T-helper 1 cell treated with Interleukin-12 subunit alpha and Interleukin-12 subunit beta and Interleukin-4 antibody, amounts not matched to agents 30 μg/mL and 1 μg/mL, for 36 hours (primary cell): ENCODE measurements around the gene SYAP1.
"Not testable (repeated sequence)": the region's sequence is repeated elsewhere in the genome, so short reads cannot be mapped to it uniquely, and the experiment has no call there.

Experiments used
- H3K27ac Mint-ChIP-seq: one replicate; pipeline ENCODE4 v1.8.0; 2021; ENCODE audit warnings: mild to moderate bottlenecking, mixed read lengths
- H3K27me3 Mint-ChIP-seq: one replicate; pipeline ENCODE4 v1.8.0; 2021; ENCODE audit warnings: low read depth, mixed read lengths
- H3K36me3 Mint-ChIP-seq: one replicate; pipeline ENCODE4 v1.8.0; 2021; ENCODE audit warnings: low read depth, mixed read lengths
- H3K4me1 Mint-ChIP-seq: one replicate; pipeline ENCODE4 v1.8.0; 2021; ENCODE audit warnings: low read depth, mixed read lengths
- H3K4me3 Mint-ChIP-seq: one replicate; pipeline ENCODE4 v1.8.0; 2021; ENCODE audit warnings: mild to moderate bottlenecking, moderate library complexity, mixed read lengths
- H3K9me3 Mint-ChIP-seq: one replicate; pipeline ENCODE4 v1.8.0; 2021; ENCODE audit warnings: mixed read lengths

SYAP1 gene

GRCh38 chrX:16711893-16712547 lies 7.4 kb upstream of the SYAP1 start:
- peaks cover 2% of the 10 kb centered on the region for H3K36me3 Mint-ChIP-seq
- H3K27ac Mint-ChIP-seq, result peak overlapping the region; percentile 63
- peaks cover 8% of the 10 kb centered on the region for H3K4me1 Mint-ChIP-seq
- no peaks in the 10 kb centered on the region for H3K9me3 Mint-ChIP-seq
- no peaks in the 10 kb centered on the region for H3K27me3 Mint-ChIP-seq
- H3K4me3 Mint-ChIP-seq, result peak overlapping the region; percentile 85

GRCh38 chrX:16712548-16713155 lies 6.8 kb upstream of the SYAP1 start, which contains the start of gene CTPS2:
TSS of gene CTPS2 (minus strand) at chrX:16712669. CDS start at chrX:16702902, 9,767 bp downstream.
- Mint-ChIP-seq H3K4me3 (peak within 1 kb of the TSS; percentile 85), H3K9me3 (no peaks in the 10 kb centered on the region), H3K4me1 (peaks cover 8% of the 10 kb centered on the region), H3K27me3 (no peaks in the 10 kb centered on the region), H3K27ac (peak within 1 kb of the TSS; percentile 63), H3K36me3 (peaks cover 2% of the 10 kb centered on the region)

GRCh38 chrX:16714504-16714903 lies 4.9 kb upstream of the SYAP1 start:
- H3K27me3 Mint-ChIP-seq, result no peaks in the 10 kb centered on the region
- peaks cover 2% of the 10 kb centered on the region for H3K36me3 Mint-ChIP-seq
- no peak overlapping the region for H3K27ac Mint-ChIP-seq
- no peak overlapping the region for H3K4me3 Mint-ChIP-seq
- no peaks in the 10 kb centered on the region for H3K9me3 Mint-ChIP-seq
- peaks cover 8% of the 10 kb centered on the region for H3K4me1 Mint-ChIP-seq

- not testable (repeated sequence) for H3K27me3 Mint-ChIP-seq, H3K27ac Mint-ChIP-seq, H3K9me3 Mint-ChIP-seq, H3K4me3 Mint-ChIP-seq, H3K36me3 Mint-ChIP-seq
- peaks cover 11% of the 10 kb centered on the region for H3K4me1 Mint-ChIP-seq
Observed at GRCh38 chrX:16715638-16716037, 3.8 kb upstream of the SYAP1 start.

- not testable (repeated sequence) for H3K9me3 Mint-ChIP-seq, H3K4me3 Mint-ChIP-seq, H3K27ac Mint-ChIP-seq, H3K27me3 Mint-ChIP-seq, H3K4me1 Mint-ChIP-seq, H3K36me3 Mint-ChIP-seq
Observed at GRCh38 chrX:16716451-16716850, 3.0 kb upstream of the SYAP1 start.

GRCh38 chrX:16718824-16719333 lies 533 bp upstream of the SYAP1 start:
- Mint-ChIP-seq H3K4me1 (peaks cover 5% of the 10 kb centered on the region), H3K36me3 (peaks cover 2% of the 10 kb centered on the region), H3K4me3 (peak overlapping the region; percentile 88), H3K9me3 (no peaks in the 10 kb centered on the region), H3K27ac (peak overlapping the region; percentile 96), H3K27me3 (no peaks in the 10 kb centered on the region)

GRCh38 chrX:16722481-16722880 lies 3.1 kb downstream of the SYAP1 start:
- H3K27ac Mint-ChIP-seq, result no peak overlapping the region
- no peak overlapping the region for H3K4me3 Mint-ChIP-seq
- peaks cover 5% of the 10 kb centered on the region for H3K36me3 Mint-ChIP-seq
- no peaks in the 10 kb centered on the region for H3K27me3 Mint-ChIP-seq
- H3K4me1 Mint-ChIP-seq, result peaks cover 10% of the 10 kb centered on the region
- no peaks in the 10 kb centered on the region for H3K9me3 Mint-ChIP-seq

GRCh38 chrX:16725072-16725471 lies 5.7 kb downstream of the SYAP1 start:
- H3K4me1 Mint-ChIP-seq, result peaks cover 10% of the 10 kb centered on the region
- H3K27ac Mint-ChIP-seq, result no peak overlapping the region
- no peak overlapping the region for H3K4me3 Mint-ChIP-seq
- H3K9me3 Mint-ChIP-seq, result no peaks in the 10 kb centered on the region
- H3K36me3 Mint-ChIP-seq, result peaks cover 5% of the 10 kb centered on the region
- no peaks in the 10 kb centered on the region for H3K27me3 Mint-ChIP-seq

GRCh38 chrX:16726347-16726988 lies 7.1 kb downstream of the SYAP1 start:
- H3K4me1 Mint-ChIP-seq, H3K36me3 Mint-ChIP-seq, H3K27ac Mint-ChIP-seq, H3K4me3 Mint-ChIP-seq, H3K9me3 Mint-ChIP-seq, H3K27me3 Mint-ChIP-seq: not testable (repeated sequence)

- Mint-ChIP-seq H3K4me3 (no peak overlapping the region), H3K27me3 (no peaks in the 10 kb centered on the region), H3K27ac (no peak overlapping the region), H3K36me3 (peaks cover 4% of the 10 kb centered on the region), H3K4me1 (peaks cover 6% of the 10 kb centered on the region), H3K9me3 (no peaks in the 10 kb centered on the region)
Observed at GRCh38 chrX:16727637-16728036, 8.2 kb downstream of the SYAP1 start.

GRCh38 chrX:16730450-16730849 lies 11.0 kb downstream of the SYAP1 start:
- H3K4me3 Mint-ChIP-seq, result no peak overlapping the region
- no peaks in the 10 kb centered on the region for H3K27me3 Mint-ChIP-seq
- peaks cover 3% of the 10 kb centered on the region for H3K36me3 Mint-ChIP-seq
- no peaks in the 10 kb centered on the region for H3K9me3 Mint-ChIP-seq
- H3K4me1 Mint-ChIP-seq, result peaks cover 10% of the 10 kb centered on the region
- no peak overlapping the region for H3K27ac Mint-ChIP-seq

GRCh38 chrX:16733013-16733412 lies 13.6 kb downstream of the SYAP1 start:
- Mint-ChIP-seq H3K27me3 (no peaks in the 10 kb centered on the region), H3K36me3 (peaks cover 2% of the 10 kb centered on the region)

GRCh38 chrX:16737024-16737423 lies 17.6 kb downstream of the SYAP1 start:
- H3K27me3 Mint-ChIP-seq, result no peaks in the 10 kb centered on the region
- no peak overlapping the region for H3K27ac Mint-ChIP-seq
- peaks cover 4% of the 10 kb centered on the region for H3K36me3 Mint-ChIP-seq
- no peaks in the 10 kb centered on the region for H3K9me3 Mint-ChIP-seq
- H3K4me3 Mint-ChIP-seq, result no peak overlapping the region
- H3K4me1 Mint-ChIP-seq, result peaks cover 5% of the 10 kb centered on the region

More at GRCh38 chrX:16733013-16733412, 13.6 kb downstream of the SYAP1 start:
- Mint-ChIP-seq H3K4me3 (no peak overlapping the region), H3K4me1 (peaks cover 5% of the 10 kb centered on the region), H3K9me3 (no peaks in the 10 kb centered on the region), H3K27ac (no peak overlapping the region)

- H3K36me3 Mint-ChIP-seq, result peaks cover 12% of the 10 kb centered on the region
- no peaks in the 10 kb centered on the region for H3K4me1 Mint-ChIP-seq
- no peak overlapping the region for H3K4me3 Mint-ChIP-seq
- H3K27me3 Mint-ChIP-seq, result no peaks in the 10 kb centered on the region
- no peak overlapping the region for H3K27ac Mint-ChIP-seq
- H3K9me3 Mint-ChIP-seq, result no peaks in the 10 kb centered on the region
Observed at GRCh38 chrX:16739574-16739973, 20.2 kb downstream of the SYAP1 start.
